SH-SY5Y (cell line): Measurements from ENCODE around the gene ANKMY2.

Source experiments
- GATA2 ChIP-seq: IDR thresholded peaks from 2 replicates; pipeline ENCODE4 v1.6.1; 2011; ENCODE audit warnings: mild to moderate bottlenecking, low read depth, low read length
- GATA3 ChIP-seq: IDR thresholded peaks from 2 replicates; pipeline ENCODE4 v1.6.1; 2011; ENCODE audit warnings: low read depth, mild to moderate bottlenecking, low read length, moderate library complexity

DNA sequence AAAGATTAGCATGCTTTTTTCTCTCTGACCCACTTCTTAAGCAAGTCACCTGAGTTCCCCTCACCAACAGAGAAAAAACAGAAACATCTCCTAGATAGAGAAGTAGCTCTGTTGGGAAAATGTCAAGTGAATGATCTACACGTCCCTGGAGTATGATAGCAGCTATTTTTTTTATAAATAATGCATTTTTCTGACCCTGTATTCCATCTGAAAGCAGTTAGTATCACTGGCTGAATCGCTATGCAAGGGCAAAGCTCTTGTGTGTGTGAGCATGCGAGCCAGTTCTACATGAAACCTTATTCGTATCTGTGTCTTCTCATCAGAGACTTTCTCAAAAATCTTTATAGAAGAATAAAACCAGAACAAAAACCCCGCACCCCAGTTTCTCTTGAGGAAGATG, 8.2 kb downstream of the ANKMY2 start:
- TF ChIP-seq GATA2: no peak
- TF ChIP-seq GATA3: no peak
